IPS-18c (cell line): Measurements from ENCODE around the gene ACSS3.
"Not testable (repeated sequence)": the region's sequence is repeated elsewhere in the genome, so short reads cannot be mapped to it uniquely, and the experiment has no call there.

Source experiments
- H3K4me3 ChIP-seq: 2 replicates; pipeline ENCODE4 v1.7.0; 2013; ENCODE audit warnings: low read depth, mild to moderate bottlenecking, low read length, moderate library complexity; ENCODE audit not compliant: insufficient read depth
- H3K9me3 ChIP-seq: one replicate; pipeline ENCODE4 v1.6.1; 2013; ENCODE audit warnings: mild to moderate bottlenecking, low read length, moderate library complexity; ENCODE audit not compliant: control insufficient read depth, insufficient read depth

Gene ACSS3

DNA sequence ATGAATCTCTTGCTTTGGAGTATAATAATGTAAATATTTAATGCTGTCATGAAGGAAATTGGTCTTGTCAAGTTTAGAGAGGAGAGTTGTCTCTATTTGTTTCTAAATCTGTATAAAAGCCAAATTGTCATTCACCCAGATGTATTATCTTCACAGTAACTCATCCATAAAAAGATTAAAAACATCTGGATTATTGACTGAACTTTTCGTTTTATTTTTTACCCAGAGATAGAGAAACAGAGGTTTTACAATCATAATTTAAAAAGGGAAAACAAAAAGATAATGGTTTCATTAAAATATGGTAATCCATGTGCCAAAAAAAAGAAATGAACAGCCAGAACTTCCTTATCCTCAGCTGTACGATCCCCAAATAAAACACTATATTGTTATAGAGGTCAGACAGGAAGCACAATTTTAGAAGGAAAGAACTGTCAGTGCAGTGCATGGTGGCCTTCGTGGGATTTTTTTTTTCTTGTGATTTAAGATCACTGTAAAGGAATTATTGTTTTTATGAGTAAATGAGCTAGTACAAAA, 125.9 kb downstream of the ACSS3 start:
- no peak overlapping the region for H3K4me3 ChIP-seq
- no peaks in the 10 kb centered on the region for H3K9me3 ChIP-seq

DNA sequence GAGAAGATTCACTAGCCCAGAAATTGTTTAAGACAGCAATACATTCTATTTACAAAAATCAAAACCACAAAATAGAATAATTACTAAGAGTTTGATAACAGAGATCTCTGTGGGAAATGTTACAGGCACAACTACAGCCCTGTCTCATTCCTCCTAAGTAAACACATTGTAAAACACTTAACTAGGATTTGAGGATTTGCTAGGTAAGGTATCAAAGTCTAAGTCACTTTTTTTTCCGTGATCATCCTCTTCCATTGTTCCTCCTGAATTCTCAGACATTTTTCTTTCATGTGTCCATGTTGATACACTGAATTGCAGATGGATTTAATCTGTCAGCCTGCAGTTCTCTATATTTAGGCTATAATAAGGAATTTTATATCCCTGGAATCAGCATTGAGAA, 127.5 kb downstream of the ACSS3 start:
- Histone ChIP-seq H3K9me3 (no peaks in the 10 kb centered on the region), H3K4me3 (no peak overlapping the region)

DNA sequence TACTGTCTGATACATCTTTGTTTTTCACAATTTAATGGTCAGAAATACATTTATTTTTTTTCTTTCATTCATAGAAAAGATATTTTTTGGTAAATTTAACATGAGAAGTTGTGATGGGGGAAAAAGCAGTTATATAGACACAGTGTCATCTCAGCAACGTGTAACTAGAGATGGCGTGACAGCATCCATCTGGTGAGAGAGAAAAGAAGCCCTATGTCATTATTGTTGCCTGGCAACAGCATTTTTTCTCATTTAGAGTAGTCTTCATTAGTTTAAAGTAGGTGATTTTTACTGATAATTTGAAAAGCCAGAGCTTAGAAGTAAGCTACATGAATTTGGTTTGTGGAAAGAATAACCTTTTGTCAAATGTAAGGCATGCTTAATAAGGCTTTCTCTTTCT, 128.6 kb downstream of the ACSS3 start:
- Histone ChIP-seq H3K9me3 (no peaks in the 10 kb centered on the region), H3K4me3 (no peak overlapping the region)

DNA sequence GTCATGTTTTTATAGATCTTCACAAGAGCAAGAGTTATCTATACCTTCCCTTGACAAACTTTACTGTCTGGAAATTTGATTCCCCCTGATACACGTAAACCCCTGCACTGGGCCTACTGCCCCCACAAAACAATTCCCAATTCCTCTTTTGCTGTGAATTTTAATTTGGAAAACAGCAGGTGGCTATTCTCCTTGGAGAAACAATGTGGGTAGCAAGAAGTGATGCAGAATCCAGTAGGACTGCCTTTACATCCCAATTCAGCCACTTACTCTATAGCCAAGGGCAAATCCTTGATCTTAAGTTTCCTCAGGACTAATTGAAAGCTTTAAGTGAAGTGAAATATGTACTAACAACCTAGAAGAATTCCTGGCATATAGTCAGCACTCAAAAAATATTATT, 129.3 kb downstream of the ACSS3 start:
- Histone ChIP-seq H3K9me3 (no peaks in the 10 kb centered on the region), H3K4me3 (no peak overlapping the region)

DNA sequence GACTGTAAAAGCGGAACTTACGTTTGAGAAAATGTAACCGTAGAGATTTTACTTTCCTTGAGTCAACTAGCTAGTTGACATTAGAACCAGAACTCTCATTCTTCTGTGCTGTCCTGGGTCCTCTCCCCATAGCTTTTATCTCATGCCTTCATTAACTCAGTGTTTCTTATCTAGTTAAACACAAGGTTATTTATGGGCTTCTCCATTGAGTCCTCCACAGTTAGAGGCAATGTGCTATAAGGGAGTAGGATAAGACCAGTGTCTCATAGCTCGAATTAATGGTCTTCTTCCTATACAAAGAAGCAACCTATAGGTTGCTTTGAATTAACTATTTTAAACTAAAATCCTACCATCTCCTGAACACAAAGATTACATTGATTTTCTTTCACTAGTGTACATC, 129.8 kb downstream of the ACSS3 start:
- Histone ChIP-seq H3K4me3 (no peak overlapping the region), H3K9me3 (no peaks in the 10 kb centered on the region)

DNA sequence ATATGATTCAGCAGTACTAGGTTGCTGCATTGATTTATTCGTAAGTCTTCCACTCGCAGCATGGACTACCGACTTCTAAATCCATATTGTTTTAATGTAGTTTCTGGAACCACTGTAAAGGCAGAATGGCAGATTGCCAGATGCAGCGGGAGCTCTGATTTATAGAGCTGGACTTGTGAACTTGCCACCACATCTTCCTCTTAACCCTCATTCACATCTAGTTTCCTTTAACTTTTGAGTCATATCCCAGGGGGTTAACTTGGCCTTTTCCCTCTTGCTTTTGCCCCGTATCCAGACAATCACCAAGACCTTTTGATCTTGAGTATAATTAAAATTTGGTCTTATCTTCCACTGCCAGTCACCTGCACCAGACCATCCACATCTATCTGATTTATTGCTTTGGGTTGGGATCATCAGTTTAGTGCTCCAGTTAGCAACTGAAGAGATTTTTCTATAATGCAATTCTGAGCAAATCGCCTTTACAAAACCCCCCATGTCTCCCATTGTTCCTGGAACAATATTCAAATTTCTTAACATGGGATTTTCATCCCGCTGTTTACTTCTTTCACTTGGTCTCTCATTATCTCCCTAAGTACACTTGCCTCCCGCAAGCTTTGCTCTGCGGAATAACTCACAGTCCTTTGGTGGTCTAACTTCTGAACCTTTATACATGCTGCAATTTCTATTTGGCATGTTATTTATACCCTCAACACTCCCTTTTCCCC, 130.5 kb downstream of the ACSS3 start:
- no peak overlapping the region for H3K4me3 ChIP-seq

DNA sequence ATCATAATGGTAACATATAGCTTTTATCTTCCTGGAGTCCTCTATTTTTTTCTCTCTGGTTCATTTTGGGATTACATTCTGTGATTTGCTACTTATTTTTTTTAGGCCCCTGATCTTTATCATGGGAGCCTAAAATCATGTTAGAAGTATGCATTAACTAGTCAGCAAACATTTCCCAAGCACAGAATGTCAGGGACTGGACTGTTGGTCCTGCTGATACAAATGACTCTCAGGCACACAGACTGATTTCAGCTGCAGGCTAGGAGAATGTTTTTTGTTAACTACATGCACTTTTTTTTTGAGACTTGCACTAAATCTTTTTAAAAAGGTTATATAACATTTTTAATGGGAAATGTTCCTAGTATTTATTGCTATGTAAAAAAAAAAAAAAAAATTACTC, 131.1 kb downstream of the ACSS3 start:
- no peaks in the 10 kb centered on the region for H3K9me3 ChIP-seq
- H3K4me3 ChIP-seq: no peak overlapping the region

More for the DNA sequence above, 130.5 kb downstream of the ACSS3 start:
- H3K9me3 ChIP-seq: no peaks in the 10 kb centered on the region

DNA sequence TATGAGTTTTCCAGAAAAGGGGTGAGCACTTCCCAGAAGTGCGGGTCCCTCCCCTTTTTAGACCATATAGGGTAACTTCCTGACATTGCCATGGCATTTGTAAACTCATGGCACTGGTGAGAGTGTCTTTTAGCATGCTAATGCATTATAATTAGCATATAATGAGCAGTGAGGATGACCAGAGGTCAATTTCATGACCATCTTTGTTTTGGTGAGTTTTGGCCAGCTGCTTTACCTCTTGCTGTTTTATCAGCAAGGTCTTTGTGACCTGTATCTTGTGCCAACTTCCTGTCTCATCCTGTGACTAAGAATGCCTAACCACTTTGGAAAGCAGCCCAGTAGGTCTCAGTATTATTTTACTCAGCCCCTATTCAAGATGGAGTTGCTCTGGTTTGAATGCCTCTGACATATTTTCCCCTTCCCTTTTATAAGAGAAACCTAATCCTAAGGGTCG, 131.9 kb downstream of the ACSS3 start:
- not testable (repeated sequence) for H3K9me3 ChIP-seq, H3K4me3 ChIP-seq

DNA sequence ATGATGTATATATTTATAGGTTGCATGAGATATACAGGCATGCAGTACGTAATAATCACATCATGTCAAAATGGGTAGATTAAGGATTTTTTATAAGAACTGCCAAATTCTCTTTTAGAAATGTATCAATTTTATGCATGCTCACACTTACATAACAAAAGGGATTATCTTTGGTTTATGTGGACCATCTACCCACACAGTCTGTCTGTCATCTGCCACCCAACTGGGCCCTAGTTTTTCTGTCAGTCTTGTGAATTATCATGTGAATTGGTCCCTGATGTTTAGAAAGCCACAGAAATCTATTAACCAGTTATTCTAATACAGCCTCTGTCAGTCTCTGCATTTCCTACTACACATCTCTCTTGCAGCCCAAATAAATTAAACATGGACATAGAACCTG, 133.4 kb downstream of the ACSS3 start:
- no peak overlapping the region for H3K4me3 ChIP-seq

DNA sequence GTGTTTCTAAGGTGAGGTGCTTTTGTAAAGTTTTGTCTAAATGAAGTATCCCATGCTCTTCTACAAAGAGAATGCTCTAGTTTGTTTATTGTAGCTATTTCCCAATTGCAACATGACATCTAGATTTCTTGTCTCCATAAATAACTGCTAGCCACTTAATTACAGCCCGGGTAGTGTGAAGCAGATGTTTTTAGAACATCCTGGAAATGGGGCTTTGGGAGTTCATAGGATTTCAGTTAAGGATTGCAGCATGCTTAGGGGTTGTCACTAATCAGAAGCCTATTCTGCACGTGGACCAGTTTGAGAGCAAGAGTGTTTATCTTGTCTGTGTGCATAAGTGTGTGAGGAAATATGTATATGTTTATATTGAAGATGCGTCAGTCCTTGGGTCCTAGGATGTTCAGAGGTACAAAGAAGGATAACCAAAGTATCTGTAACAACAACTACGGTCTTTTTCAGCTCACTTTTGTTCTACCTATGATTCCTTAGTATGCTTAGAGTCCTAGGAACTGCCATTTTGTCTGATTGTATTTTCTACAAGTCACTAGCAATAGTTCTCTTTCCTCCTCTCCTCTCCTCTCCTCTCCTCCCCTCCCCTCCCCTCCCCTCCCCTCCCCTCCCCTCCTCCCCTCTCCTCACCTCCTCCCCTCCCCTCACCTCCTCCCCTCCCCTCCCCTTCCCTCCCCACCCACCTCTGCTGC, 135.3 kb downstream of the ACSS3 start:
- Histone ChIP-seq H3K9me3 (no peaks in the 10 kb centered on the region), H3K4me3 (no peak overlapping the region)

More for the DNA sequence above, 133.4 kb downstream of the ACSS3 start:
- H3K9me3 ChIP-seq: no peaks in the 10 kb centered on the region

DNA sequence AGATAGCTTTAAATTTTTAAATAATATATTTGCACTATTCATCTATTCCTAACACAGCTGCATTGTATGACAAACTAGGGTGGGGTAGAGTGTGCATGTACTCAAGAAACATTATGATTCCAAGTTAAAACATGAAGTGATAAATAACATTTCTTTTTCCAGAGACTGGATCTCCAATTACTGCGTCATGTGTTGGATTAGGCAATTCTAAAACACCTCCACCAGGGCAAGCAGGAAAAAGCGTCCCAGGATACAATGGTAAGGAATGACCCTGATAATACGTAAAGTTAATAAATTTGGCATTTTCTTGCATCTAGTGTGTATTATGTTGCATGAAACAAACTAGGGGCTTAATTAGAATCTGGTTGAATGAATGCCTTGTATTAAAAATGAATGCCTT, 138.9 kb downstream of the ACSS3 start:
- H3K9me3 ChIP-seq: no peaks in the 10 kb centered on the region
- no peak overlapping the region for H3K4me3 ChIP-seq

DNA sequence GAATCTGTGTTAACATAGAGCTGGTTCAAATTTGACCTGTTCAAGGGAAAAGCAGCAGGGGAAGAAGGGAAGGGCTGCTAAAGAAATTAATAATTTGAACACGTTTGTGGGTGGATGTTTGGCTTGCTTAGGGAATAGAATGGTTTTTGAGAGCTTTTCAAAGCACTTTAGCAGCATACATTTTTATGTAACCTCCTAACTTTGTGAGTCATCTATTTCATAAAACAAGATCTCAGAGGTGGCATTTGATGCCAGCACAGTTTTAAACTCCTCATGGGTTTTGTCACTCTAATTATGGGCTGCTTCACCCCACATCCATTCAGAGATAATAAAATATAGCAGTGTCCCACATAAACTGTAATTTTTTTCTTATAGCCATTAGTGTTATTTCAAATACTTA, 143.8 kb downstream of the ACSS3 start:
- H3K4me3 ChIP-seq: no peak overlapping the region
- no peaks in the 10 kb centered on the region for H3K9me3 ChIP-seq

DNA sequence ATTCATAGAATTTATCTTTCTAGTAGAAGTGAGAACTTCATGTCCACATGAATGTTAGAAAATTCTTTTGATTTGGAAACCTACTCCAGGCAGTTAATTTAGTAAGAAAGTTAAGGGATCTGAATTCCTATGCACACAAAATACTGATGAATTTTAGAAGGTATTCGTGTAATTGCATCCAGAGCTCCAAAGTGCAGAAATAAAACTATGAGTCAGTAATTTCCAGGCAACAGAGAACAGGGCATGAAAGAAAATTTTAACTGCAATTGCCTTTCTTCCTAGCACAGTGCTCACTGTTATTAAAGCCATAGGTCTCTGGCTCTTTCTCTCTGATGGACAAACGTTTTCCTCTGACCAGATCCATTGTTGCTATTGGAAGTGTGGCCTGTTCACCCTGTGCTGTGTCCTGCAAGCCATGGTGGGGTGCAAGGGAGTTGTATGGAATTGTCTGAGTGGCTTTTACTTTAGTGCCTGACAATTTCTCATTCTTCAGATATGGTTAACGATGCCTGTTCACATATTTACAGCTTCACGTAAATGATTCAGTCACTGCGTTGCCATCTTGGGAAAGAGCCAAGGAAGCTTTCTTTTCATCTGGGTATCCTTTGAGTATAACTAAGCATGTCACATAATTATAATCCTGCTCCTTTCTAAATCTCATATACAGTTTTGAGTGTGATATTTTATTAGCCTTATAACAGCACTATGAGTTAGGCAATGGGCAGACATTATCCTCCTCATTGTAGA, 145.1 kb downstream of the ACSS3 start:
- H3K4me3 ChIP-seq: no peak overlapping the region
- H3K9me3 ChIP-seq: no peaks in the 10 kb centered on the region

DNA sequence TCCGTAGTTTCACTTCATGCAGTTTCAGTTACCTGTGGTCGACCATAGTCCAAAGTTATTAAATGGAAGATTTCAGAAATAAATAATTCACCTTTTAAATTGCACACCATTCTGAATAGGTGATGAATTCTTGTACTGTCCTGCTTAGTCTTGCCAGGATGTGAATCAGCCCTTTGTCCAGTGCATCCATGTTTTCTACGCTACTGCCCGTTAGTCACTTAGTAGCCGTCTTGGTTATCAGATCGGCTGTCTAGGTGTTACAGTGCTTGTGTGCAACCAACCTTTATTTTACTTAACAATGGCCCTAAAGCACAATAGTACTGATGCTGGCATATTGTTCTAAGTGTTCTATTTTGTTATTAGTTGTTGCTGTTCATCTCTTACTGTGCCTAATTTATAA, 146.7 kb downstream of the ACSS3 start:
- Histone ChIP-seq H3K9me3 (no peaks in the 10 kb centered on the region), H3K4me3 (no peak overlapping the region)

DNA sequence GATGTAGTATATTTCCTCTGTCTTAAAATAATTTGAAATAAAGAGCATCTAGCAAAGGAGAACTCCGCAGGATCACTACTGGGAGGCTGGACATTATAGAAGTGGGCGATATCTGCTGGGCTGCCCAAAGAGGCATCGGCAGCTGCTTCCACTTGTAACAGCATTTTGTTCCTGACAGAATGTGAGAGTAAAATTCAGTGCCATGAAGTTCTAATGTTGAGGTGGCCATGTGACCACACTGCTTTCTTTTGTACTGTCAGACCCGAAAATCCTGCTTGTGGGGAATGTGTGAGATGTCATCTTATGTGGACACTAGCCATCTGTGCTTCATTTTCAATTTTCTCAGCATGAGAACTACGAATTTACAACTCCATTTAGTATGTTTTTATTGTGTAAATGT, 151.9 kb downstream of the ACSS3 start:
- Histone ChIP-seq H3K9me3 (no peaks in the 10 kb centered on the region), H3K4me3 (no peak overlapping the region)

DNA sequence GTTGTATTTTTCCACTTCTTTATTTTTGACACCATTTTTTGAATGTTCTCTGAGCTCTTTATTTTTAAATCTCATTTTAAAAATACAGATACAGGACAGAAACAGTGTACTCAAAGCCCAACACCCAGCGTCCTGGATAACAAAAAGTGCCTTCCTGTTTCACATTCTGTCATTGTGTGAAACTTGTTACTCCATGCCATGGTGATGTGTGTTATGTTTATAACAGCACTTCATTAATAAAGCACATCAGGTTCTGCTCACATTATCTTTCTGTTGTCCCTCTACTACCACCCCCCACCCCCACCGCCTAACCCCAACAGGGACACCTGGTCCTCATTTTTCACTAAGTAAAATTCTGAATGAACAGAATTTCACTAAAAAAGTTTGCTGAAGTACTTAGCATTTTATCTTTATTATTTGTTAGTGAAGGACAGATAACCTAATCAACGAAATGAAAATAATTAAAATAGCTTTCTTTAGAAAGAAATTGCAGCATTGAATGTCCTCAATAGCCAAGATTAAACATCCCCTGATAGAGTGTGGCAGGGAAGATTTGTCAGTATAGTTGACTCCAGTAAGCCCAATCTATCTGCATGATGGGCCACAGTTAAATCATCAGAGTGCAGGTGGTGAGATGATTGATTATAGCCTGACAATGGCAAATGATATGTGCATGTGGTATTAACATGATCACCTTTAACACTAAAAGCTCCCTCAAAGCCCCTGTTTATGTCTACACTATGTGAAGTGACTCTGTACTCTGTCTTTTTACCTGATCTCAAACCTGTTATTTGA, 153.9 kb downstream of the ACSS3 start:
- Histone ChIP-seq H3K4me3 (no peak overlapping the region), H3K9me3 (no peaks in the 10 kb centered on the region)

DNA sequence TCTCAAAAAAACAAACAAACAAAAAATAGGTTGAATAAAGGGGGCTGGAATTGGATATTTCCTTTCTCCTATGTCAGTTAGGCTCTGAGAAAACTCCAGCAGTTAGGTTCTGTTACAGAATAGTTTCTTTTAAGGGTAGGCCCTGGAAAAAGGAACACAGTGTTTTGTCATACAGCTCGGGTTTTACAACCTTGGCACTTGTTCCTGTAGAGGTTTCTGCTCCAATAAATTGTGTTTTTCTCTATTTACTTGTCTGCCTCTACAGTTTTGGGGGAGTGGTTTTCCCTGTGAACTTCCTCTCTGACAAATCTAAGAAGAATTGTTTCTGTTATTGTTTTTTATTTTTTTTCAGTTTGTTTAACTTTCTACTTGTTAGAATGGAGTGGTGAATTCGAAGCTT, 167.6 kb downstream of the ACSS3 start:
- Histone ChIP-seq H3K4me3 (no peak overlapping the region), H3K9me3 (no peaks in the 10 kb centered on the region)
